ENCODE measurements around the gene DENND2A.
A peak's percentile ranks its signal among the peaks of the same experiment; 100 is the strongest.

The DENND2A gene

DNA sequence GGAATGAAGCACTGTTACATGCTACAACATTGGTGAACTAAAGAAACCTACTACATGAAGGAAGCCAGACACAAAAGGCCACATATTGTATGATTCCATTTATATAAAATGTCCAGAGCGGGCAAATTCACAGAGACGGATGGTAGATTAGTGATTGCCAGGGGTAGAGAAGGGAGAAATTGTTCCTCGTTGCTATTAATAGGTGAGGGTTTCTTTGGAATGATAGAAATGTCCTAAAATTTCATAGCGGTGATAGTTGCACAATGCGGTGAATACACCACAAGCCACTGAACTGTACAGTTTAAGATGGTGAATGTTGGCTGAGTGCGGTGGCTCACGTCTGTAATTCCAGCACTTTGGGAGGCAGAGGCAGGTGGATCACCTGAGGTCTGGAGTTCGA is 29.0 kb downstream of the DENND2A start:
- no peak for DNase-seq

DNA sequence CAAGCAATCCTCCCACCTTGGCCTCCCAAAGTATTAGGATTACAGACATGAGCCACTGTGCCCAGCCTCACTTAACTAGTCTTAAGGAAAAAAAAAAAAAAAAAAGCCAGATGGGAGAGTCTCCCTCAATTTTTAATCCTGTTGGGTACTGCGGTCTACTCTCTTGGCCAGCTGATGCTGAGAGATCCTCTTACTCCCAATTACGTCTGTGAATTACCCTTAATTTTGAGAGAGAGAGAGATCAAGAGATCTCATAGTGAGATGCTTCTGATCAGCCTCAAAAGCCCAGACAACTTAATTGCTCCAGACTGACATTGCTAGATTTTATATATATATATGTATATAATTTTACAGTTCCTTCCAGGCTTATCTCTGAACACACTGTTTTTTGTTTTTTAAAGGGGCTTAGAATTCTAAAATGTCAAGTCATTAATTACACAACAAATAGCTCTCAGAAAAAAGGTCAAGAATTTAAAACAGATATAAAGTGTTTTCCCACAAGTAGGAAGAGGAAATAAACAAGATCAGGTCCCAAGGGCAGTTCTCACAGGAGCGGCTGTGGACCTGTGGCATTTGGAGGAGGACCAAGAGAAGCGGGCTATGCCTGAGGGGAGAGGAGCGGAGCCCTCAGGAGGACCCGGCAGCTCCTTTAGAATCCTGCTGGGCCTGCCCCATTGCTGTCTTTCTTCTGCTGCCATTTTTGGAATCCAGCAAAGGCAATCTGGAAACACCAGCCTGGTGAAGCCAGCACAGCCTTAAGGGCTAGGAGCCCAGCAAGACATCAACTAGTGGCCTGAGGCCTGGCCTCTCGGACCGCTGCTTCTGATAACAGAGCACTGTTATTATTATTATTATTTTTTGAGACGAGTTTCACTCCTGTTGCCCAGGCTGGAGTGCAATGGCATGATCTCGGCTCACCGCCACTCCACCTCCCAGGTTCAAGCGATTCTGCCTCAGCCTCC is 30.1 kb downstream of the DENND2A start:
- DNase-seq = no peak

DNA sequence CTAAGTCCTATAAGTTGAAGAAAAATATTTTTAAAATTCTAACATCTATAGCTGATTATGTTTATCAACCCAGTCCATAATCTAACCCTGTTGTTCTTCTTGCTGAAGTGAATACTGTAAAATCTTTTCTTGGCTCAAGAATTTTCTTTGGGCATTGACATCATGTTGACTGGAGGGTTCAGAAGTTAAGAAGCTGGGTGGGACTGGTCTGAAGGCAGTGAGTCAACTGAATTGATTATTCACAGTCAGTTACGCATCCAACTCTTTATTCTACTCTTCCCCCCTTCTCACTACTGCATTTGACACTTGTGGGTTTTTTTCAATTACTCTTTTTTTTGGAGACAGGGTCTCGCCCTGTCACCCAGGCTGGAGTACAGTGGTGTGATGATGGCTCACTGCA is 31.0 kb downstream of the DENND2A start:
- no peak for DNase-seq

DNA sequence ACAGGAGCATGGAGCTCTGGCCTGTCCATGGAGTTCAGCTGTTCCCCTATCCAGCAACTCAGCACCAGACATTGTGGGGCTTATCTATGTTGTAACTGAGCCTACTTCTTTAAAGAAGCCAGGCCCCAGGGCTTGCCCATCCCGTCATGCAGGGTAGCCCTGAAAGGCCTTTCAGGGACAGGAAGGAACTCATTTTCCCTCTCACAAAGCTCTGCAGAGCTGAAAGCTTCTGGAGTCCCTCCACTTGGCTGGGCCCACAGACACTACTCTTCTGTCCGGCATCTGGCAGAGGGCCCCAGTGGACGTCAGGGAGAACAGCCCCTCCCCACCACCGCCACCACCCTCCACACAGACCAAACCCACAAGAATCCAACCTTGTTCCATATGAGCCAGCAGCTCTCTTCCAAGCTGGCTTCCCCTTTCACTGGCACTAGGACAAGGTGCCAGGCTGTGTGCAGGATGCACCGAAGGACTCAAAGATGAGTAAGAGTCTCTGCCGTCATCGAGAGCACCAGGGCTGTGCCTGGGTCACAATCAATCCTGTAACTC is 33.1 kb downstream of the DENND2A start:
- DNase-seq = peak; percentile 66

DNA sequence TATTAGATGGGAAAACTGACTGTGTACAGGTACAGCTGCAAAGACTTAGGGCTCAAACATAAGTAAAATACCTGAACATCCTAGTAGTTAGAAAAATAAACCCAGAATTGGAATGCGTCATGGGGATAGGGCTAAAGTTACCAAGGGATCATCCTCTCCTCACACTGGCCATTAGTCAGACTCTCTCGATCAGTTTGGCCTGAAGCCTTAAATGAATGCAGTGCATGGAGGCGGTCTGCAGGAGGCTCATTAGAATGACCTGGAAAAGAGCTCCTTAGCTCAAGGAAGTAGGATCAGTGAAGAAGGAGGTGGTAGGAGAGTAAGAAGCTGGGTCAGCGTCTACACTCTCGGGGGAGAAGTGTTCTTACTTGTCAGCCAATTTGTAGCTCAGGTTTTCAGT is 35.3 kb downstream of the DENND2A start:
- DNase-seq = peak; percentile 74

DNA sequence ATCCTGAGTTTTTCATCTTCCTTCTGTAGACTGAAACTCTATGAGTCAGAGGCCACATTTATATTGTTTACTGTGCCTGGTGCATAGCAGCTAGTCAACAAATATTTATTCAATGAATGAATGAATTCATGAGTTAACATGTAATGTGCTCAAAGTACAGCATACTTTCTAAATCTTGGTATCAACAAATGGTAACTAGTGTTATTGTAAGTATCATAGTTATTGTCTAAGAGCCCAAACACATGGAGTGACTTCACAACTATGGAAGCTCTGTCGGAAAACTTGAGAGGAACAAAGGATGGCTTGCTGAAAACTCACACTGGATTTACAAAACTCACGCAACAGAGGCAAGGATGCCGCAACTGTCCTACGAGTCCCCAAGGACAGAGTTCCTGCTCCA is 35.9 kb downstream of the DENND2A start:
- DNase-seq = no peak

DNA sequence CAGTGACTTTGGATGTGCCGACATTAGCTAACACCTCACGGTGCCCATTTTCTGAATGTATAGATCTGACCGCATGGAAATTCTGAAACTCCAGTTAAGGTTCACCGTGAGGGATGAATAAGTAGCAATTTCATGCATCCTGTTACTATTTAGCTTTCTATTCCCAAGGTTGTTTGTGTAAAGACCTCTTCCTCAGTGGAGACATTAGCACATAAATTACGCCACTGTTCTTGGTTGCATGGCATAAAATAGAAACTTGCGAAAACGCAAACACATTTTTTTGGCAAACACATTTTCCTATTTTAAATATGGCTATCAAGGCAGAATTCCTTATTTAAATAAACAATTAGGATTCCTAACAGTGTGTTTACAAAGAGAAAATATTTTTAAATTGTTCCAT is 36.5 kb downstream of the DENND2A start:
- no peak for DNase-seq

DNA sequence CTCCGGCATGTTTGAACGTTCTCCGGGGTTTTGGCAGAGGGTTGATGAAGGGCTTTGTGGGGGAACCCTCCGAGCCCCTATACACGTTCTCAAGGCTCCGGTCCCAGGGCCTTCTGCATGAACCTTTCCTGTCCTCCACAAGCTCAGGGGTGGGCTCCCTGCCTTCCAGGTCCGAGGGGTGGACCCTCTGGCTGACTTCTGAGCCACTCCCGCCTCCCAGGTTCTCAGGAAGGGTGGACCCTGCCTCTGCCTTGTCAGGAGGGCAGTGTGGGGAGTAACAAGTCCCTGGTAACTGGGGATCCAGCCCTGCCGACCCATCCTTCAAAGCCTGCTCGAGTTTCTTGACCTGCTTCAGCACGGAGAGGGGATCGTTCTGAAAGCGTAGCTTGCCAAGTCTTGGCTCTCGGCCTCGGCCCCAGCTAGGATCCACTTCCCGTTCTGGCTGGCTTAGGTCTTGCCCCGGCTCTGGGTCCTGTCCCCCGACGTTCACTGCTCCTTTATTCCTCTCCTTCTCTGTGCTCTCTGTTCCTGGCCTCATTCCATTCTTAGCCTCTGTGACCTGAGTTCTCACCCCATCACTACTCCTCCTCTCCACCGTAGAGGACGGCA is 38.9 kb downstream of the DENND2A start:
- DNase-seq = no peak

DNA sequence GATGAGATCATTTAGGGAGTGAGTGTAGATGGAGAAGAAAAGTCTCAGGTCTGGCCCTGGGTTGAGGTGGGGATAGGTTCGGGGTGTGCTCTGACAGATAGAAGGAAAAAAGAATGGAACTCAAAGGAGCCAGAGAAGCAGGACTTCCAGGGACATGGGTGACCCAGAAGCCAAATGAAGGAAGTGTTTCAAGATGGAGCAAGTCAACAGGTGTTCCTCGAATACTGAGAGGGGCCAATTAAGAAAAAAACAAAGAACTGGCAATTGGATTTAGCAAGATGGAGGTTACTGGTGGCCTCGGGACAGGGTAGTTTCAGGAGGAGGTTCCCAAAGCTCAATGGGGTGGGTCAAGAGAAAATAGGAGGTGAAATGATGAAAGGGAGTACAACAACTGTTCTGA is 40.3 kb downstream of the DENND2A start:
- no peak for DNase-seq

DNA sequence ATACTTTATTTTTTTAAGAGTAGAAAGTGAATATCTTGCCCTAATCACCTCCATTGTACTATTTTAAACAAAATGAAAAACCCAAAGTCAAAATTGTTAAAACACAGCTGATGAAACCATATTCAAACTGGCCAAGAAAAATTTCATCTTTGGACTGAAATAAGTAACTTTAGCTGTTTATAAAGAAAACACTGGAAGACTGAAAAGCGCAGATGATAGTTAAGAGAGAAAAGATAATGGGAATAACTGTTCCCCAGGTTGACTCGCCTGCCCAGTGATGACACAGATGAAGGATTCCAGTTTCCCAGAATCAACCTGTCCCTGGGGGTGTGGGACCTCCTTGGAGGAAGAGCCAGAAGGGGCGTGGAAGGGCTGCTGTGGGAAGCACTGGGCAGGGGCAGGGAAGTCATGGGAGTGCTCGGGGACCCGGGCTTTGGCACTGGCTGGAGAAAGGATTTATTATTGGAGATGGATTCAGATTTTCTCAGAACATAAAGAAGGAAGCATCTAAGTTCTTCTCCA is 43.1 kb downstream of the DENND2A start:
- no peak for DNase-seq

DNA sequence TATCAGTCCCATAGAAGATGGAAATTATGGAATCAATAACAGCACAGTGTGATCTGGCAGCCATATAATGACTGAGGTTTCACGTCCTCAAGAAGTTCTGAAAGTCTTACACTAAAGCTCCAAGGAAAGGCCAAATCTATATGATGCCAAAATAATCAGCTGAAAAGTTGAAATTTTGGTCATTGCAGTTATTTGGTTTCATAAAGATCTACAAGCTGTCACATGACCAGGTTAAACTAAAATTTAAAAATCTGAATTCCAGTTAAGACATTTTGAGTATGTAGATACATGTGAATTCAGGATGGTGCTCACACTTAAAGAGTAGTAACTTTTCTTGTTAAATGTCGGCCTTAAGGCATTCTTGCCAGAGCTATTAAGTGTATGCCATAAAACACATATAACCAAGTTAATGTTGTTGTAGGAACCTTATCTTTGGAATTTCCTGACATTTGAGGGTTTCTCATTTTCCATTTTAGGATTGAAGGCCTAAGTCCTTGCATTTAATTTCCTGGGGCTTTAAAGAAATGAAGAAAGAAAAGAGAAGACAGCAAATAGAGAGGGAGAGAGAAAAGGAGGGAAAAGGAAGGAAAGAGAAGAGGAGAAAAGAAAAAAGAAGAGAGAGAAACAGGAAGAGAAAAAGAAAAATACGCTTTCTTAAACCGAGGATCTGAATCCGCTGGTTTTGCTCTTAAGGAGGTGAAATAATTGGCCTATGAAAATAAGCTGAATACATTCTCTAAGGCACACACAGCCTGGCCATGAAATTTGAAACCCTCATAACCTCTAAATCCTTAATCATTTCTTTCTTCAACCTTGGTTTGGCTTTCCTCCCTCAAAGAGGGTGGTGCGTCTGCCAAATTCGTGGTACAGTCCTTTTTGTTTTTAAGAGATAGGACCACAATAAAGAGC is 43.8 kb downstream of the DENND2A start:
- DNase-seq = no peak

DNA sequence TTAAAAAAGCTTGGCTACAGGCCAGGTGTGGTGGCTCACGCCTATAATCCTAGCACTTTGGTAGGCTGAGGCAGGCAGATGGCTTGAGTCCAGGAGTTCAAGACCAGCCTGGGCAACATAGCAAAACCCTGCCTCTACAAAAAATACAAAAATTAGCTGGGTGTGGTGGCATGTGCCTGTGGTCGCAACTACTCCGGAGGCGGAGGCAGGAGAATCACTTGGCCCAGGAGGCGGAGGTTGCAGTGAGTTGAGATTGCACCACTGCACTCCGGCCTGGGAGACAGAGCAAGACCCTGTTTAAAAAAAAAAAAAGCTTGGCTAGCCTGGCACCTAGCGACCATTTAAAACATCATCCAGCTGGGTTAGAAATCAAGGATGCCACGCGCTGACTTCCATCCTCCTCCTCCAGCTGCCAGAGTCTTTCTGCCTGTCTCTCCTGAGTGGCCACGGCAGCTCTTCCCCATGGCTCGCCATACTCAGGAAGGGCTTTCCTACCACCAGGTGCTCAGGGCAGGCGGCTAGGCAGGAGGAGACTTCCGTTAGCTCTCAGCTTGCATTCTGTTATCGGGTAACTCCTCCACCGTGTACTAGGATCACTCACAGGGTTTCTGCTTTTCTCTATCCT is 45.0 kb downstream of the DENND2A start:
- DNase-seq = no peak

DNA sequence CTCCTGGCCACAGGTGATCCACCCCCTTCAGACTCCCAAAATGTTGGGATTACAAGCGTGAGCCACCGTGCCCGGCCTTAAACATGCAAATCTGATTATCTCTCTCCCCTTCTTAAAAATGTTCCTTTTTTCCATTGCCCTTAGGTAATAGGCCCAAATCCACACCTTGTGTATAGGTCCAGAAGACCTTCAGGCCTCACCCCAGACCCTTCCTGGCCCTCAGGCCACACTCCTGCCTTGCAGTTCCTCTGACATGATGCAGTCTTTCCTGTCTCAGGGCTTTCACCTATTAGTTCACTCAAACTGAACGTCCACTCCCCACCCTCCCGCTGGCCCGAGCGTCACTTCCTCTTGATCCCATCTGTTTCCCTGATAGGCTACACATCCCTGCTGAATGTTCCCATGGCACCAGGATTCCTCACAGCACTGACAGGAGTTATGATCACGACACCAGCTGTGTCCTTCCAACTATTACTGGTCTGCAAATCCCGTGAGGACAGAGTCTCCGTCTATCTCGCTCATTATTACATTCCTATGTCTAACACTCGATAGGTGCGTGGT is 46.4 kb downstream of the DENND2A start:
- peak; percentile 70 for DNase-seq

DNA sequence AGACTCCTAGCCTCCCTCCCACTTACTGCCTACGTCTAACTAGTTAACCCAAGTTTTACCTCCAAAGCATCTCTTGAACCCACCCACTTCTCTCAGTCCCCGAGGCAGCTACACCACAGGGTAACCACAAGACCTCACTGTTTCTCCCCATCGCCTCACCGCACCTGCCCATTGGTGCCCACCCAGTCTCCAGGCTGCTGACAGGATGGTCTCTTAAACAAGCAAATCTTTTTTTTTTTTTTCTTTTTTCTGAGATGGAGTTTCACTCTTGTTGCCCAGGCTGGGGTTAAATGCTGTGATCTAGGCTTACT is 47.0 kb downstream of the DENND2A start:
- DNase-seq = no peak

DNA sequence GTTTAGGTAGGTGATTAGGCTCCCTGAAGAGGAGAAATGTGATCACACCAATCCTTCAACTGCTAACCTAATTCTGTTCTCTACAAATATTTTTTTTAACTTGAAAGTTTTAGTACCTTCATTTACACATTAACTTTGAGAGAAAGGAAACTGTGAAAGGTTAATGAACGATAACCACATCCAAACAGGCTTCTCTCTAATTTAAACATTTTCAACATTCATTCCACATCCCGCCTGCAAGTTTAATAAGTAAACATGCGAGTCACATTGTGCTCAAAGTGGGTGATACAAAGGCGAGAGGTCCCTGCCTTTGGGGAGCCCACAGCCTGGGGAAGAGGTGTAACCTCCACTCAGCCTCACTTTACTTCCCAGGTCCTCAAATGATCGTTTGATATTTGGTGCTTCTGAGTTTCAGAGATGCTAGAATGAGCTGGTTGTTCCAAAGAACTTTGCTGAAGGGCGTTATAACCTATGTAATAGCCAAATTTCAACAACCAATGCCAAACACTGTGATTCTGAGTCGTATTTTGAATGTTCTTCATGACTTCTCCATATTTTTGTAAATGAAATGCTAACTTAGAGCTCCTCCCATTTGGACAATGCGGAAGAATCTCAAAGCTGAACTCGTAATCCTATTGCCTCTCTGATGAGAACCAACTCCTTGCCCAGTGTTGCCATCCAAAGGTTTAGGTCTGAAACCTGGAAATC is 47.5 kb downstream of the DENND2A start:
- no peak for DNase-seq

DNA sequence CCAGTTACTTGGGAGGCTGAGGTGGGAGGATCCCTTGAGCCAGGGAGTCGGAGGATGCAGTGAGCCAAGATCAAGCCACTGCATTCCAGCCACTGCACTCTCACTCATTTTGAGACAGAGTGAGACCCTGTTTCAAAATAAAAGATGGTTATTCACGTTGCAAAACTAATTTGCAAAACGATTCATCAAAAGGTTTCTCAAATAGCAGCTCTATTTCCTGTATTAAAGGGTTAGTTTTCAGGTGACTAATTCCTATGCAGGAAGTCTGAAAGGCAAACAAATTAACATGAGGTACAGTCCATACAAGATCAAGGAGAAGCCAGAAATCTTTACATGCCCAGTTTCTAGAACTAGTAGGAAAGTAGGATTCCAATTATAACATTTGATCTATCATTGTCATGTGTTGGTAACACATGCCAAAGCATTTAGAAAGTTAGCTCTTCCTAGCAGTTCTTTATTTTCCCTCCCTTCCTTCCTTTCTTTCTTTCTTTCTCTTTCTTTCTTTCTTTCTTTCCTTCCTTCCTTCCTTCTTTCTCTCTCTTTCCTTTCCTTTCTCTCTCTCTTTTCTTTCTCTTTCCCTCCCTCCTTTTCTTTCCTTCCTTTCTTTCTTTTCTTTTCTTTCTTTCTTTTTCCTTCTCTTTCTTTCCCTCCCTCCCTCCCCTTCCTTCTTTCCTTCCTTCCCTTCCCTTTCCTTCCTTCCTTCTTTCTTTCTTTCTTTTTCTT is 49.3 kb downstream of the DENND2A start:
- DNase-seq = no peak

DNA sequence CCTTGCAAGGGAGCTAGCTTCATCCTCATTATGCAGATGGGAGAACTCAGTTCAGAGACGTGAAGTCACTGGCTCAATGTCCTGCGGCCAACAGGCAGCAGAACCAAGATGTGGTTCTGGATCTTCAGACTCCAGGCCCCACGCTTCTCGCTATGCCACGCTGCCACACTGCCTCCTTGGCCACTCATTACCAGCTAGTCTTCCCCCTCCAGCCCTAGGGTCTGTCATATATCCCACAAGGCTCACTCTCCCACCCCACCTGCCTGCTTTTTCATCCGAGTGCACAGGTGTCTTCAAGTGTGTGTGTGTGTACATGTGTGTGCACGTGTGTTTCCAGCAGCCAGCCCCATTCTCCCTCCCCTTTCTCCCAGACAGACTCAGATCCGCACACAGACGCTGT is 53.4 kb downstream of the DENND2A start:
- no peak for DNase-seq

DNA sequence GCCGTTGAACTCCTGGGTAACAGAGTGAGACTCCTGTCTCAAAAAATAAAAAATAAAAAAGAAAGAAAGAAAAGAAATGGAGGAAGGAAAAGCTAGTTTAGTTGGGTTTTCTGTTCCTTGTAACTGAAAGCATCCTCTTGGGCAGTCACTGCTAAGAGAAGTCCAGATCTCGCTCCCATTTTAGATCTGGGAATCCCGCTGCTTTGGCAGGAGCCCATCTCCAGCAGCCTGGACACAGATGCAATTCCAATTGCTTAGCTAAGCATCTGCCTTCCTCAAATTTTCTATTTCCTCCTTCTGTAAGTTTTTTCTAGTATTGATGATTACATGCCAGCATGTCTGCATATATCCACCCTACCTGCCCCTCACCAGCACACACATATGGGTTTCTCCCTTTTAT is 54.1 kb downstream of the DENND2A start:
- no peak for DNase-seq

DNA sequence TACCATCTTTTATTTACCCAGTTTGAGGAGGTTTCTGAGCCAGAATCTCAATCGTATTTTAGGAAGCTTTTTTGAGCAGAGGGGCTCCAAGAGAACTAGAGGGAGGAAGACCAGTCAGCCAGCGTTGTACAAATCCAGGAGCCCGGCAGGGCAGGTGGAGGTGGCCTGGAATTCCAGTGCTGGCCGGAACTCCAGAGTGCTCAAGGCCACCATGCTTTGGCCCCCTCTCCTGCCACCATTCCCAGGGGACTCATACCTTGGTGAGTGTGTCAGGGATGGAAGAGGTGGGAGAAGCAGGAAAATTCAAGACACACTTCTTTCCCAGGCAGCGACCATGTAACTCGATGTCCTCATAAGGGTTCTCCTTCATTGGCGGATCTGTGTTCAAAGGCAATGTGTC is 55.3 kb downstream of the DENND2A start:
- DNase-seq = no peak

DNA sequence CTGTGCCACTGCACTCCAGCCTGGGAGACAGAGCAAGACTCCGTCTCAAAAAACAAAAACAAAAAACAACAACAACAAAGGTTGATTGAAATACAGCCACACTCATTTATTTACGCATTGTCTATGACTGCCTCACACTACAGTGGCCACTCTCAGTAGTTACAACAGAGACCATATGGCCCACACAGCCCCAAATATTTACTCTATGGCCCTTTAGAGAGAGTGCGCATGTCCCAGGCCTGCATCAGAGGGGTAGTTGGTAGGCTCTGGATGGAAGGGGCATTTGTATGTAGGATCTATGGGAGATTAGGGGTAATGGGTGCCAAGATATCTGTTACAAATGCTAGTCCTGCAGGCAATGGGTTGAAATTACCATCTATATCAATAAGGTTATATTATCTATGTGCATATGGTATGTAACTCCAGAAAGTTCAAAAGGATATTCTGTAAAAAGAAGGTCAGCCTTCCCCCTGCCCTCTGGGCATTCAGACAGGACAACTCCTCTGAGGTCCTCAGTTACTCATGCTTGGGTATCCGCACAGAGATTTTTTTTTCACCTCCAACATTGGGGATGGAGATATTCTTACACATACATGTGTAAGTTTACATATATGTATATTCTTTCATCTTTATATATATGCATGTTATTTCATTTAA is 56.3 kb downstream of the DENND2A start:
- no peak for DNase-seq

Measured in islet precursor cell (in vitro differentiated cells).